Erythroblast (primary cell): ENCODE data around the gene IGSF9B.
"Not testable (repeated sequence)": the region's sequence is repeated elsewhere in the genome, so short reads cannot be mapped to it uniquely, and the experiment has no call there.

Source experiments
- DNase-seq, 2 experiments: peaks; one replicate each; lab custom pipeline; 2025; lab: John Stamatoyannopoulos, UW
- GATA1 ChIP-seq: IDR thresholded peaks from 2 replicates; pipeline ENCODE4 v1.6.1; 2011; ENCODE audit warnings: low read depth, mild to moderate bottlenecking, control low read depth, low read length, moderate library complexity
- POLR2A ChIP-seq: IDR thresholded peaks from 2 replicates; pipeline ENCODE4 v1.6.1; 2011; ENCODE audit warnings: mild to moderate bottlenecking, low read length

The IGSF9B gene, protein sequence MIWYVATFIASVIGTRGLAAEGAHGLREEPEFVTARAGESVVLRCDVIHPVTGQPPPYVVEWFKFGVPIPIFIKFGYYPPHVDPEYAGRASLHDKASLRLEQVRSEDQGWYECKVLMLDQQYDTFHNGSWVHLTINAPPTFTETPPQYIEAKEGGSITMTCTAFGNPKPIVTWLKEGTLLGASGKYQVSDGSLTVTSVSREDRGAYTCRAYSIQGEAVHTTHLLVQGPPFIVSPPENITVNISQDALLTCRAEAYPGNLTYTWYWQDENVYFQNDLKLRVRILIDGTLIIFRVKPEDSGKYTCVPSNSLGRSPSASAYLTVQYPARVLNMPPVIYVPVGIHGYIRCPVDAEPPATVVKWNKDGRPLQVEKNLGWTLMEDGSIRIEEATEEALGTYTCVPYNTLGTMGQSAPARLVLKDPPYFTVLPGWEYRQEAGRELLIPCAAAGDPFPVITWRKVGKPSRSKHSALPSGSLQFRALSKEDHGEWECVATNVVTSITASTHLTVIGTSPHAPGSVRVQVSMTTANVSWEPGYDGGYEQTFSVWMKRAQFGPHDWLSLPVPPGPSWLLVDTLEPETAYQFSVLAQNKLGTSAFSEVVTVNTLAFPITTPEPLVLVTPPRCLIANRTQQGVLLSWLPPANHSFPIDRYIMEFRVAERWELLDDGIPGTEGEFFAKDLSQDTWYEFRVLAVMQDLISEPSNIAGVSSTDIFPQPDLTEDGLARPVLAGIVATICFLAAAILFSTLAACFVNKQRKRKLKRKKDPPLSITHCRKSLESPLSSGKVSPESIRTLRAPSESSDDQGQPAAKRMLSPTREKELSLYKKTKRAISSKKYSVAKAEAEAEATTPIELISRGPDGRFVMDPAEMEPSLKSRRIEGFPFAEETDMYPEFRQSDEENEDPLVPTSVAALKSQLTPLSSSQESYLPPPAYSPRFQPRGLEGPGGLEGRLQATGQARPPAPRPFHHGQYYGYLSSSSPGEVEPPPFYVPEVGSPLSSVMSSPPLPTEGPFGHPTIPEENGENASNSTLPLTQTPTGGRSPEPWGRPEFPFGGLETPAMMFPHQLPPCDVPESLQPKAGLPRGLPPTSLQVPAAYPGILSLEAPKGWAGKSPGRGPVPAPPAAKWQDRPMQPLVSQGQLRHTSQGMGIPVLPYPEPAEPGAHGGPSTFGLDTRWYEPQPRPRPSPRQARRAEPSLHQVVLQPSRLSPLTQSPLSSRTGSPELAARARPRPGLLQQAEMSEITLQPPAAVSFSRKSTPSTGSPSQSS (N-terminal part only)

DNA sequence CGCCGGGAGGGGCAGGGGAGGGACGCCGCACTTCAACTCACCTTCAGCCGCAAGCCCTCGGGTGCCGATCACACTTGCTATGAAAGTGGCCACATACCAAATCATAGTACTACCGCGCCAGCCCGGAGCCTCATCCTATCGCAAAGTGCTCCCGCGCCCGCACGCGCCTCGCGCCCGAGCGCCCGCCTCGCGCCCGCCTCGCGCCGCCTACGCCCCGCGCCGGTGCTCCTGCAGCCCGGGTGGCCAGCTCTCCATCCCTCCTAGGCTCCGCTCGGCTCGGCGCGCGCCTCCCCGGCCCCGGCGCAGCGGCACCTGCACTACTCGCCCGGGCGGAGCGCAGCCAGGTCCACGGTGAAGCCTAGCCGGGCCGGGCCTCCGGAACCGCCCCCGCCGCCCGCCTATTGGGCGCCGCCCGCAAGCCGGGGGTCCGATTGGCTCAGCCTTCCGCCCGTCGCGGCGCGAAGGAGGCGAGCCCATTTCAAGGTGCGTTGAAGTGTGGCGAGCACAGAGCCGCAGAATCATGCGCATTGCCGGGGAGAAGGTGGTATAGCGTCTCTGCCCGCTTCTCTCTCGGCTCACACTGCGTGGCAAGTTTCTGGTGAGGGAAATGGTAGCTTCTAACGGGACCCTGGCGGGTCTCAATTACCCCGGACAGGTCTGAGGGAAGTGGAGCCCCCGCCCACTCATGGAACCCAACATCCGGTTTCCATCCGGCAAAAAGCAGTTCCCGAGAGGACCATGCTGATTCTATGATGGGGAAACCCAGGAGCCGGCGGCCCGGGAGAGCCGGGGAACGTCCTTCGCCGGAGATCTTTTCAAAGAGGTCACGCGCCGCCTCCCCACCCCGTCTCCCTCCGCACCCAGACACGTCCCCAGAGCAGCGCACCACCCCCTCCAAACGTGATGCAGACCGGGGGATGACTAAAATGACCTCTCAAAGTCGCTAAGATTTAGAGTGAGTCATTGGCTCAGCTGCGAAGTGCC lies at the start of gene IGSF9B:
TSS of gene IGSF9B (minus strand) at position 319 of the 984 bp plus-strand sequence. CDS start at position 105, 214 bp downstream.
- DNase-seq, result peak; percentile 29 to 65

DNA sequence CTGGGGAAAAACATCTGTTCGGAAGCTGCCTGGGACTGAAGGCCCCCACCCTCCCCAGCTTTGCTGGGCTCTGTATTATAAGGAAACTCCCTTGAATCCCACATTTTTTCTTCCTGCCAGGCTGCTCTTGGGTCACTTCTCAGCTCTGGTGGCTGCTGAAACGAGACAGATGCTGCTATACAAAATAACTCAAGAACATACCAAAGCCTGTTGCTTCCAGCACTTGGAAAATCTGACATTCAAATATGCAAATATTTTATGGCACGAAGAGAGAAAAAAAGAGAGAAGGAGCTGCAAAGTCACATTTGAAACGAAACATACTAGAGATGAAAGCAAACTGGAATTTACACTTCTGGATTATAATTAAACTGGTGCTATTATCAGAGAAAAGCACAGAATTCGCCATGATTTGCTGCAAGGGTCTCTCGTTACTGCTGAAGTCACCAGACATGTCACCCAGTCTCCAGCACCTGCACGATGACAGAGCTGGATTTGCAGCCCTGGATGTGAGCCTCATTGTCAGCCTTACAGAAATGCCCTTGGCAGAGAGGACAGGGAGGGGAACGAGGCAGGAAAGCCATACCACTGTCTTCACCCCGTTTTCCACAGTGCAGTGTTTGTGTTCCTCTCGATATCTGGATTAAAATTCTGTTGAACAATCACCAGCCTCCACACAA lies 47.9 kb upstream of the IGSF9B start:
- DNase-seq, result no peak
- TF ChIP-seq POLR2A (no peak), GATA1 (no peak)

More for the DNA sequence above, at the start of gene IGSF9B:
- TF ChIP-seq GATA1, result no peak
- no peak for TF ChIP-seq POLR2A

DNA sequence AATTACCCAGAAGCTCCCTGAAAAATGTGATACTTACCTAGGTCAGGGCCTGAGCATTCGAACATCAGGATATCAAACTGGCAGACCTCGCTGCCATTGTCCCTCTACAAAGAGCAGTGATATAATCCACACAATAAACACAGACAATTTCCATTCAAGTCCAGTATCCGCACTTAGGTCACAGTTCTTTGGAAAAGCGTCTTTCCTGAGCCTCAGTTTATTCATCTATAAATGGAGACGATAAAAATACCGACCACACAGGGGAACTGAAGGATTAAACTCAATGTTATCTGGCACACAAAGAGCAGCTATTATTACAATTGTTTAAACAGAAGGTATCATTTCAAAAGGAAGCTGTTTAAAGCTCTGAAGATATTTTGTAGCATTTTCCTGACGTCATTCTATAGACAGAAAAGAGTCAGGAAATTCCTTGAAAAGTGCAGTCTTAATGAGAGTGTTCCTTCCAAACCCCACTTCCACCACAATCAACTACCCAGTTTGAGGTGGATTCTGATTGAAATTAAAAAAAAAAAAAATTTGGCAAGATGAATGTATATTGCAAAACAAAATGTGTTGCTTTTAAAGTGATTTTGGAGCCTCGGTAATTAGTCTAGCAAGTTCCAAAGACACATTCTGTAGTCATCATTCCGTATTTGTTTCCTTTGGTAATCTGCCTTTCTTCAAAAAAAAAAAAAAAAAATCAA lies 47.2 kb upstream of the IGSF9B start:
- DNase-seq, result no peak
- TF ChIP-seq POLR2A (no peak), GATA1 (no peak)

DNA sequence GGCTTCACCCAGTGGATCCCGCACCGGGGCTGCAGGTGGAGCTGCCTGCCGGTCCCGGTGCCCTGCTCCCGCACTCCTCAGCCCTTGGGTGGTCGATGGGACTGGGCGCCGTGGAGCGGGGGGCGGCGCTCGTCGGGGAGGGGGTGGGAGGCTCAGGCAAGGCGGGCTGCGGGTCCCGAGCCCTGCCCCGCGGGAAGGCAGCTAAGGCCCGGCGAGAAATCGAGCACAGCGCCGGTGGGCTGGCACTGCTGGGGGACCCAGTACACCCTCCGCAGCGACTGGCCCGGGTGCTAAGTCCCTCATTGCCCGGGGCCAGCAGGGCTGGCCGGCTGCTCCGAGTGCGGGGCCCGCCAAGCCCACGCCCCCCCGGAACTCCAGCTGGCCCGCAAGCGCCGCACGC lies 46.1 kb upstream of the IGSF9B start:
- DNase-seq, result not testable (repeated sequence)

DNA sequence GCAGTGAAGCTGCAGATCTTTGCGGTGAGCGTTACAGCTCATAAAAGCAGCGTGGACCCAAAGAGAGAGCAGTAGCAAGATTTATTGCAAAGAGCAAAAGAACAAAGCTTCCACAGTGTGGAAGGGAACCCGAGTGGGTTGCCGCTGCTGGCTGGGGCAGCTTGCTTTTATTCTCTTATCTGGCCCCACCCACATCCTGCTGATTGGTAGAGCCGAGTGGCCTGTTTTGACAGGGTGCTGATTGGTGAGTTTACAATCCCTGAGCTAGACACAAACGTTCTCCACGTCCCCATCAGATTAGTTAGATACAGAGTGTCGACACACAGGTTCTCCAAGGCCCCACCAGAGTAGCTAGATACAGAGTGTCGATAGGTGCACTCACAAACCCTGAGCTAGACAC lies 45.6 kb upstream of the IGSF9B start:
- not testable (repeated sequence) for DNase-seq

DNA sequence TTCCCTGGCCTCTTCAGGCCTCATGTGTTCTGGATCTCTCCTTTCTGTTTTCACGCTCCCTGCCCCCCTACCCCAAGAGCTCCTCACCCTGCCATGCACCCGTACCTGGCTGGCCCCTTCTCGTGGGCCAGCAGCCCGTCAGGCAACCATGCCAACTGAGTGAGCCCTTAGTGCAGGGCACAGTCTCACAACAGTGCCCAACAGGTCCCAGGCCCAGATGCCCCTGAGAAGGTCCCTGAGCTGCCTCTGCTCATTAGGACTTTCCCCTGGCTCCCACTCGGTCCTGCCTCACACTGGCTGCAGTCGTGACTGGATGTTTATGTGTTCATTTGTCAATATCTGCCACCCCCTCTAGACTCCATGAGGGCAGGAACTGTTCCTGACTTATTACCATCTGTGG lies 44.8 kb upstream of the IGSF9B start:
- TF ChIP-seq POLR2A (no peak), GATA1 (no peak)

DNA sequence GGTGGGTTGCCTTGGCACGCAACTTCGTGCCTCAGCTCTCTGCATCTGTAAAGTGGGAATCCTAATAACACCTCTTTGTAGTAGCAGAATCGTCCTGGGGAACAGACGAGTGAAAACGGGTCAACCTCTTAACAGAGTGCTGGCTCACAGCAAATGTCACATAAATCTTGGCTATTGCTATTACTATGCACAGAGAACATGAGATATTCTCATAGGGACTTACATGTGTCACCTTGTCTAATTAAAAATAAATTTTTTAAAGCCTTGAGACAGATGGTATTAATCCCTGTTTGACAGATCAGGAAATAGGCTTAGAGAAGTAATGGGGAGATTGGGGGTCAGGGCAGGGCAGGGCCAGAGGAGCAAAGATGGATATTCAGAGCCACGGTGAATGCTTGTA lies 44.3 kb upstream of the IGSF9B start:
- no peak for DNase-seq
- TF ChIP-seq POLR2A (no peak), GATA1 (no peak)

More for the DNA sequence above, 44.8 kb upstream of the IGSF9B start:
- no peak for DNase-seq

DNA sequence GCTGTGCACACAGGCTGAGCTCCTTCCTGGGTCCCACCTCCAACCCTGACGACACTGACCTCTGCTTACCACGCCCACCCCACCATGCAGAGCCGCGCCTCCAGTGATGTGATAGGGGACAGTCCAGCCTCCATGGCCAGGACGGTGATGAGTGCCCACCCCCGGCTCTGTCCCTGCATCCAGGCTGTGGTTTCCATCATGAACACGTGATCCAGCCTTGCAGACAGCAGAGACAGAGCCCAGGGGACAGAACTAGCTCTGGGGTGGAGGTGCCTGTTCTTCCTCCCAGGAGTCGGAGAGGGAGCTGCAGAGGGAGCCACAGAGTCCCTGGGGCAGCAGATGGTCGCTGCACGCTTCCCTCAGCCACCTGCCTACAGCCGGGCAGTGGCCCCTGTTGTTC lies 42.6 kb upstream of the IGSF9B start:
- TF ChIP-seq GATA1, result no peak
- TF ChIP-seq POLR2A, result no peak
- no peak for DNase-seq

DNA sequence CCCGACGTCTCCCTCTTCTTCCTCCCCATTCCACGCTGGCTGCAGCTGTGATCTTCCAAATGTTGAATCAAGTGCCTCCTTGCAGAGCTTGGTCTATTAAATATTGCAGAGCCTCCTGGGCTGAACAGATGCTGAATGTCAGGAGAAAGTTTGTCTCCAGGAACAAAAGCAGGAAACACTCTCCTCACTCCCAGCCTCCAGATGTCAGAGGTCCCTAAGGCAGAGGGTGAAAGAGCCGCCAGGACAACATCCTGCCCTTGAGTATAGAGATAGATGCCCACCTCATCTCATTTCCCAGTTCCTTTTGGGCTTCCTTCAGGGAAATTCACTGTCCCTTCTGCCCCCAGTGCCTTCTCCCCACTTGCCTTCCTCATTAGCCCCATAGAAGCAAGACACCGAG lies 40.8 kb upstream of the IGSF9B start:
- DNase-seq, result no peak
- TF ChIP-seq POLR2A, result no peak
- no peak for TF ChIP-seq GATA1

DNA sequence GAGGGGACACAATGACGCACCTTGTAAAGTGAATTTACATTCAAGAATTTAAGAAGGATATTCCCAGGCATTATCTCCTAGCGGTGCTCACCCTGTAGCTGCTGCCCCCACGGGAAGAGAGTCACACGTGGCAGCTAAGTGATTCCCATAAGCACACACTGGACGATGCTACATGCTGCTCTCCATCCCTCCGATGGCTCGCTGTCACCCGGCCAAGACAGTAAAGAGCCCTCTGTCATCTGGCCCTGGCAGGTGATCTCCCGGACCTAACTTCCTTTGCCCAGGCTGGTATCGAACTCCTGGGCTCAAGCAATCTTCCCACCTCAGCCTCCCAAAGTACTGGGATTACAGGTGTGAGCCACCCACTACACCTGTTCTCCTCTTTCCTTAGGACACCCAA lies 39.9 kb upstream of the IGSF9B start:
- TF ChIP-seq GATA1 (no peak), POLR2A (no peak)
- DNase-seq, result no peak

DNA sequence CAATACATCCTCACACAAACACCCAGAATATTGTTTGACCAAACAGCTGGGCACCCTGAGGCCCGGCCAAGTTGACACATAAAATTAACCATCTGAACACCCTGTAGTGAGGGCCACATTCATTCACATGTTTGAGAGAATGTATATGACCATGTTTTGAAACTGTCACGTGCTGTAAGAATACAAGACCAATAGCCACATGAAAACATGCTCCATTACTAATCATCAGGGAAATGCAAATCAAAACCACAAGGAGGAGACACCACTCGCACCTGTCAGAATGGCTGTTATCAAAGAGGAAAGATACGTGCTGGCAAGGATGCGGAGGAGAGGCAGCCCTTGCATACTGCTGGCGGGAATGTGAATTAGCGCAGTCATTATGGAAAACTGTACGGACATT lies 38.3 kb upstream of the IGSF9B start:
- no peak for DNase-seq
- no peak for TF ChIP-seq POLR2A
- no peak for TF ChIP-seq GATA1
